HEK293 (cell line): ENCODE data around the gene DCTN2.

Experiments used
- CTCF ChIA-PET: fragments of 350-600 bp; formaldehyde crosslinking; extraction: SDS; loops from one replicate; lab custom pipeline; 2021; ENCODE audit warnings: antibody characterized with exemption; lab: Yijun Ruan, JAX
- POLR2A ChIA-PET: fragments of 300-600 bp; formaldehyde crosslinking; extraction: SDS; loops from one replicate; lab custom pipeline; 2020; ENCODE audit warnings: antibody characterized with exemption, inconsistent platforms; lab: Yijun Ruan, JAX
- H3K27ac ChIP-seq: fragments of 200-500 bp; sonication (Bioruptor generic); 2 replicates; pipeline ENCODE4 v1.5.1; 2014; ENCODE audit warnings: low read depth, low read length, control low read depth, inconsistent platforms; ENCODE audit errors: extremely low read depth
- H3K36me3 ChIP-seq, 2 experiments: fragments of 200-500 bp in 1 of 2; sonication (Bioruptor generic) in 1 of 2; 1 replicate in 1 of 2; 2 replicates in 1 of 2; pipeline ENCODE4 v1.5.1; 2014 to 2017; ENCODE audit warnings: inconsistent platforms in 2 of 2, low read length in 2 of 2; ENCODE audit not compliant: control insufficient read depth in 2 of 2, insufficient read depth in 1 of 2
- H3K4me1 ChIP-seq: fragments of 200-500 bp; sonication (Bioruptor generic); 2 replicates; pipeline ENCODE4 v1.5.1; 2014; ENCODE audit warnings: mild to moderate bottlenecking, low read length, inconsistent platforms; ENCODE audit not compliant: control insufficient read depth, insufficient read depth
- H3K4me3 ChIP-seq: 2 replicates; pipeline ENCODE4 v1.5.1; 2011; ENCODE audit warnings: low read depth, mild to moderate bottlenecking, control low read depth, low read length, moderate library complexity
- H3K9me3 ChIP-seq: fragments of 200-500 bp; sonication (Bioruptor generic); 2 replicates; pipeline ENCODE4 v1.5.1; 2014; ENCODE audit warnings: low read depth, low read length, inconsistent platforms; ENCODE audit not compliant: control insufficient read depth, insufficient read depth
- EGR2 ChIP-seq: fragments of 450-650 bp; formaldehyde crosslinking; IDR thresholded peaks from 2 replicates; pipeline ENCODE4 v1.5.1; 2016; ENCODE audit warnings: low read depth, missing biosample characterization, missing genetic modification characterization
- GLIS2 ChIP-seq: fragments of 450-650 bp; formaldehyde crosslinking; IDR thresholded peaks from 2 replicates; pipeline ENCODE4 v1.5.1; 2016; ENCODE audit warnings: missing biosample characterization, missing genetic modification characterization
- HOXC10 ChIP-seq: sonication (generic); formaldehyde crosslinking; IDR thresholded peaks from 2 replicates; pipeline ENCODE4 v1.8.1; 2023; ENCODE audit warnings: mild to moderate bottlenecking, missing genetic modification reagents
- KLF1 ChIP-seq: fragments of 450-650 bp; formaldehyde crosslinking; IDR thresholded peaks from 2 replicates; pipeline ENCODE4 v1.5.1; 2016; ENCODE audit warnings: missing biosample characterization, missing genetic modification characterization
- MEIS1 ChIP-seq: sonication (generic); formaldehyde crosslinking; IDR thresholded peaks from 2 replicates; pipeline ENCODE4 v1.8.1; 2022; ENCODE audit warnings: missing genetic modification reagents, mild to moderate bottlenecking, borderline replicate concordance
- OVOL3 ChIP-seq: fragments of 450-650 bp; formaldehyde crosslinking; IDR thresholded peaks from 2 replicates; pipeline ENCODE4 v1.5.1; 2016; ENCODE audit warnings: missing biosample characterization, missing genetic modification characterization
- ZBTB8A ChIP-seq: fragments of 450-650 bp; formaldehyde crosslinking; IDR thresholded peaks from 2 replicates; pipeline ENCODE4 v1.5.1; 2016; ENCODE audit warnings: missing biosample characterization, missing genetic modification characterization
- ZIC2 ChIP-seq: fragments of 450-650 bp; formaldehyde crosslinking; IDR thresholded peaks from 2 replicates; pipeline ENCODE4 v1.5.1; 2016; ENCODE audit warnings: missing biosample characterization, missing genetic modification characterization
- ZNF10 ChIP-seq: fragments of 450-650 bp; formaldehyde crosslinking; IDR thresholded peaks from 2 replicates; pipeline ENCODE4 v1.5.1; 2017; ENCODE audit warnings: missing biosample characterization, missing genetic modification characterization
- ZNF169 ChIP-seq: fragments of 450-650 bp; formaldehyde crosslinking; IDR thresholded peaks from 2 replicates; pipeline ENCODE4 v1.5.1; 2016; ENCODE audit warnings: missing biosample characterization, missing genetic modification characterization
- ZNF184 ChIP-seq: fragments of 450-650 bp; IDR thresholded peaks from 2 replicates; pipeline ENCODE4 v1.5.1; 2018; ENCODE audit warnings: missing biosample characterization, mild to moderate bottlenecking, missing genetic modification characterization
- ZNF248 ChIP-seq: fragments of 450-650 bp; formaldehyde crosslinking; IDR thresholded peaks from 2 replicates; pipeline ENCODE4 v1.5.1; 2017; ENCODE audit warnings: missing biosample characterization, missing genetic modification characterization
- ZNF398 ChIP-seq: fragments of 450-650 bp; formaldehyde crosslinking; IDR thresholded peaks from 2 replicates; pipeline ENCODE4 v1.5.1; 2017; ENCODE audit warnings: missing biosample characterization, missing genetic modification characterization
- ZNF433 ChIP-seq: fragments of 450-650 bp; formaldehyde crosslinking; IDR thresholded peaks from 2 replicates; pipeline ENCODE4 v1.5.1; 2016; ENCODE audit warnings: missing biosample characterization, missing genetic modification characterization, low read depth
- ZNF449 ChIP-seq: fragments of 450-650 bp; formaldehyde crosslinking; IDR thresholded peaks from 2 replicates; pipeline ENCODE4 v1.5.1; 2017; ENCODE audit warnings: missing biosample characterization, mild to moderate bottlenecking, missing genetic modification characterization, moderate library complexity
- ZNF549 ChIP-seq: fragments of 450-650 bp; IDR thresholded peaks from 2 replicates; pipeline ENCODE4 v1.5.1; 2018; ENCODE audit warnings: missing biosample characterization, missing genetic modification characterization, mild to moderate bottlenecking, inconsistent platforms, moderate library complexity
- ZNF561 ChIP-seq: fragments of 450-650 bp; IDR thresholded peaks from 2 replicates; pipeline ENCODE4 v1.5.1; 2018; ENCODE audit warnings: missing biosample characterization, missing genetic modification characterization, borderline replicate concordance
- ZNF585B ChIP-seq: fragments of 450-650 bp; formaldehyde crosslinking; IDR thresholded peaks from 2 replicates; pipeline ENCODE4 v1.5.1; 2016; ENCODE audit warnings: missing biosample characterization, missing genetic modification characterization
- ZNF658 ChIP-seq: fragments of 450-650 bp; formaldehyde crosslinking; IDR thresholded peaks from 2 replicates; pipeline ENCODE4; 2016; ENCODE audit warnings: missing biosample characterization, missing genetic modification characterization
- ZNF747 ChIP-seq: fragments of 450-650 bp; formaldehyde crosslinking; IDR thresholded peaks from 2 replicates; pipeline ENCODE4 v1.5.1; 2016; ENCODE audit warnings: missing biosample characterization, missing genetic modification characterization
- TF ChIP-seq, protein P1 (sequence below): fragments of 450-650 bp; formaldehyde crosslinking; IDR thresholded peaks from 2 replicates; pipeline ENCODE4 v1.5.1; 2016; ENCODE audit warnings: missing biosample characterization, missing genetic modification characterization

The DCTN2 gene

GRCh38 chr12:57539134-57539768, 7.7 kb downstream of the DCTN2 start:
- TF ChIP-seq HOXC10 (no peak), ZBTB8A (no peak), ZNF248 (tag by site-specific recombination) (no peak), ZNF433 (tag by site-specific recombination) (no peak)
- H3K36me3 ChIP-seq, result peaks cover 5 to 88% of the 10 kb centered on the region in 2 experiments; a peak in 2 of 3 replicates
- H3K9me3 ChIP-seq, result no peaks in the 10 kb centered on the region
- no peak overlapping the region for H3K27ac ChIP-seq
- ChIA-PET CTCF (no interaction called here), POLR2A (interaction anchor here (1.6 to 2.7 kb wide), 3 partner anchors 8 to 18 kb away, joined by 3 to 16 read pairs (median 10); partner anchors contain the start of gene DCTN2)
- H3K4me3 ChIP-seq, result no peak overlapping the region
- H3K4me1 ChIP-seq, result no peaks in the 10 kb centered on the region

- H3K4me3 ChIP-seq, result no peak overlapping the region
- H3K9me3 ChIP-seq, result no peaks in the 10 kb centered on the region
- CTCF ChIA-PET, result interaction anchor here (0.6 to 0.7 kb wide), 3 partner anchors 70 to 329 kb away, joined by 3 to 8 read pairs (median 4); no protein-coding TSS in a partner anchor
- H3K36me3 ChIP-seq, result peaks cover 17 to 91% of the 10 kb centered on the region in 2 experiments
- POLR2A ChIA-PET, result interaction anchor here (0.6 to 0.7 kb wide), 2 partner anchors 32 to 34 kb away, joined by 3 to 6 read pairs; no protein-coding TSS in a partner anchor
- H3K27ac ChIP-seq, result no peak overlapping the region
- H3K4me1 ChIP-seq, result no peaks in the 10 kb centered on the region
- TF ChIP-seq ZNF449, result no peak
- TF ChIP-seq ZNF561, result no peak
- no peak for TF ChIP-seq ZNF585B
- TF ChIP-seq ZNF549 (tag by site-specific recombination), result no peak
- TF ChIP-seq EGR2 (tag by site-specific recombination), result no peak
- no peak for TF ChIP-seq GLIS2 (tag by site-specific recombination)
- TF ChIP-seq ZNF184 (tag by site-specific recombination), result no peak
- TF ChIP-seq ZNF658 (tag by site-specific recombination), result no peak
- TF ChIP-seq ZNF10 (tag by site-specific recombination), result no peak
- TF ChIP-seq ZNF398, result no peak
- no peak for TF ChIP-seq ZIC2 (tag by site-specific recombination)
- no peak for TF ChIP-seq ZNF747 (tag by site-specific recombination)
- no peak for TF ChIP-seq ZNF169 (tag by site-specific recombination)
- TF ChIP-seq, all 188 proteins: peak for 0
These were observed 10.4 kb downstream of the DCTN2 start for GRCh38 chr12:57536597-57536942.

GRCh38 chr12:57535764-57536596, 11.0 kb downstream of the DCTN2 start:
- peak; percentile 64; the same call in 1 of the 2 replicates for TF ChIP-seq KLF1
- TF ChIP-seq, protein P1, sequence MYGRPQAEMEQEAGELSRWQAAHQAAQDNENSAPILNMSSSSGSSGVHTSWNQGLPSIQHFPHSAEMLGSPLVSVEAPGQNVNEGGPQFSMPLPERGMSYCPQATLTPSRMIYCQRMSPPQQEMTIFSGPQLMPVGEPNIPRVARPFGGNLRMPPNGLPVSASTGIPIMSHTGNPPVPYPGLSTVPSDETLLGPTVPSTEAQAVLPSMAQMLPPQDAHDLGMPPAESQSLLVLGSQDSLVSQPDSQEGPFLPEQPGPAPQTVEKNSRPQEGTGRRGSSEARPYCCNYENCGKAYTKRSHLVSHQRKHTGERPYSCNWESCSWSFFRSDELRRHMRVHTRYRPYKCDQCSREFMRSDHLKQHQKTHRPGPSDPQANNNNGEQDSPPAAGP (tag by site-specific recombination), result peak; percentile 65; the same call in 1 of the 2 replicates
- no peak for TF ChIP-seq OVOL3 (tag by site-specific recombination)
- TF ChIP-seq MEIS1 (CRISPR knock-in tag), result no peak
- TF ChIP-seq, all 188 proteins: peak for 2
- ChIA-PET POLR2A (interaction anchor here (0.6 kb wide), 1 partner anchor 32 kb away, joined by 6 read pairs; no protein-coding TSS in a partner anchor), CTCF (interaction anchor here (0.6 to 0.7 kb wide), 3 partner anchors 70 to 328 kb away, joined by 3 to 8 read pairs (median 4); no protein-coding TSS in a partner anchor)
- Histone ChIP-seq H3K27ac (no peak overlapping the region), H3K4me3 (no peak overlapping the region), H3K36me3 (peaks cover 21 to 91% of the 10 kb centered on the region in 2 experiments), H3K4me1 (no peaks in the 10 kb centered on the region), H3K9me3 (no peaks in the 10 kb centered on the region)
